Retinal pigment epithelial cell (primary cell): ENCODE measurements around the gene PTCRA.
"Not testable (repeated sequence)": the region's sequence is repeated elsewhere in the genome, so short reads cannot be mapped to it uniquely, and the experiment has no call there.

Experiments
- DNase-seq: peaks from one replicate; pipeline ENCODE4 v3.0.0-alpha.2; 2010; ENCODE audit warnings: low read depth
- H3K4me3 ChIP-seq: 2 replicates; pipeline ENCODE4 v1.5.1; 2011; ENCODE audit warnings: mild to moderate bottlenecking, low read length, control low read depth, moderate library complexity
- TF ChIP-seq, protein P1 (sequence below): conservative IDR thresholded peaks from 2 replicates; pipeline ENCODE4 v1.5.1; 2011; ENCODE audit warnings: low read depth, low read length, control low read depth, inconsistent platforms

The PTCRA gene, protein sequence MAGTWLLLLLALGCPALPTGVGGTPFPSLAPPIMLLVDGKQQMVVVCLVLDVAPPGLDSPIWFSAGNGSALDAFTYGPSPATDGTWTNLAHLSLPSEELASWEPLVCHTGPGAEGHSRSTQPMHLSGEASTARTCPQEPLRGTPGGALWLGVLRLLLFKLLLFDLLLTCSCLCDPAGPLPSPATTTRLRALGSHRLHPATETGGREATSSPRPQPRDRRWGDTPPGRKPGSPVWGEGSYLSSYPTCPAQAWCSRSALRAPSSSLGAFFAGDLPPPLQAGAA

DNA sequence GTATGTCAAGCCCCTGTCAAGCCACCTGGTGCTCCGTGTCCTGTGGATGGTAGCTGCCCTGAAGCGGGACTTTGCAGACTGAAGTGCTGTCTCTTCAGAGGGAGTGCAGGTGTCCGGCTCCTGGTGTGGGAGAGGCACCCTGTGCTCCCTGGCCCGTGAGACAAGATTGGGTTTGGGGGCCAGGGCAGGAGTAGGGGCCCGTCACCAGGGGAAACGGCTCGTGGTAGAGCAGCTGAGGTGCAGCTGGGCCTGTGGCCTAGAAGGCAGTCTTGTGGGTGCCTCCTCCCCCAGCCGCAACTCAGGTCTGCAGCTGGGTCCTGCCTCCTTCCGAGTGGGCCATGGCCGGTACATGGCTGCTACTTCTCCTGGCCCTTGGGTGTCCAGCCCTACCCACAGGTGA is at the start of gene PTCRA:
Gene PTCRA (plus strand): TSS at position 322 of the 400 bp plus-strand sequence. CDS start 17 bp downstream, at position 339.
- TF ChIP-seq, protein P1, sequence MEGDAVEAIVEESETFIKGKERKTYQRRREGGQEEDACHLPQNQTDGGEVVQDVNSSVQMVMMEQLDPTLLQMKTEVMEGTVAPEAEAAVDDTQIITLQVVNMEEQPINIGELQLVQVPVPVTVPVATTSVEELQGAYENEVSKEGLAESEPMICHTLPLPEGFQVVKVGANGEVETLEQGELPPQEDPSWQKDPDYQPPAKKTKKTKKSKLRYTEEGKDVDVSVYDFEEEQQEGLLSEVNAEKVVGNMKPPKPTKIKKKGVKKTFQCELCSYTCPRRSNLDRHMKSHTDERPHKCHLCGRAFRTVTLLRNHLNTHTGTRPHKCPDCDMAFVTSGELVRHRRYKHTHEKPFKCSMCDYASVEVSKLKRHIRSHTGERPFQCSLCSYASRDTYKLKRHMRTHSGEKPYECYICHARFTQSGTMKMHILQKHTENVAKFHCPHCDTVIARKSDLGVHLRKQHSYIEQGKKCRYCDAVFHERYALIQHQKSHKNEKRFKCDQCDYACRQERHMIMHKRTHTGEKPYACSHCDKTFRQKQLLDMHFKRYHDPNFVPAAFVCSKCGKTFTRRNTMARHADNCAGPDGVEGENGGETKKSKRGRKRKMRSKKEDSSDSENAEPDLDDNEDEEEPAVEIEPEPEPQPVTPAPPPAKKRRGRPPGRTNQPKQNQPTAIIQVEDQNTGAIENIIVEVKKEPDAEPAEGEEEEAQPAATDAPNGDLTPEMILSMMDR, result no peak
- no peak for DNase-seq

DNA sequence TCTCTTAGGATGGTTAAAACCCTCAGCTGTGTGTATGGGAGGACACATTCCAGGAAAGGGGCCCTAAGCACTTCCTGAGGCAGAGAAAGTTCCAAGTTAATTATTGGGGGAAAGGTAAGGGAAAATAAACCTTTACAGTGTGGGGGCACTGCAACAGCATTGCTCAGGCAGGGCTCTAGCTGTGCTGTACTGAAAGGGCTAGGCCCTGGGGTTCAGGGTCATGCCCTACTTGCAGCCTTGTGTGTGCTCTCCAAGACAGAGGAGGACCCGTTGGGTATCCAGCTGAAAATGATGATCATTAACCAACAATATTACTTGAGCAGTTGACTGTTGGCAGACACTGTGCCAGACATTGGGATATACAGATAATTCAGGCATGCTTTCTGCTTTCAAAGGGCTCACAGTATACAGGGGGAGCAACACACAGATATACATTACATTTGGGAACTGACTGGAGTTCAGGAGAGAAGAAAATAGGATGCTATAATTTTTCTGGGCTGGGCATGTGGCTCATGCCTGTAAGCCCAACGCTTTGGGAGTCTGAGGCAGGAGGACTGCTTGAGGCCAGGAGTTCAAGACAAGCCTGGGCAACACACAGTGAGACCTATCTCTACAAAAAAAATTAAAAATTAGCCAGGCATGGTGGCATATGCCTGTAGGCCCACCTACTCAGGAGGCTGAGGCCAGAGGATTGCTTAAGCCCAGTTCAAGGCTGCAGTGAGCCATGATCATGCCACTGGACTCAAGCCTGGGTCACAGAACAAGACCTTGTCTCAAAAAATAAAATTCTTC is 45.5 kb upstream of the PTCRA start:
- no peak overlapping the region for H3K4me3 ChIP-seq
- TF ChIP-seq, protein P1, result no peak
- no peak for DNase-seq

More for the DNA sequence above, at the start of gene PTCRA:
- H3K4me3 ChIP-seq, result no peak within 1 kb of the TSS

DNA sequence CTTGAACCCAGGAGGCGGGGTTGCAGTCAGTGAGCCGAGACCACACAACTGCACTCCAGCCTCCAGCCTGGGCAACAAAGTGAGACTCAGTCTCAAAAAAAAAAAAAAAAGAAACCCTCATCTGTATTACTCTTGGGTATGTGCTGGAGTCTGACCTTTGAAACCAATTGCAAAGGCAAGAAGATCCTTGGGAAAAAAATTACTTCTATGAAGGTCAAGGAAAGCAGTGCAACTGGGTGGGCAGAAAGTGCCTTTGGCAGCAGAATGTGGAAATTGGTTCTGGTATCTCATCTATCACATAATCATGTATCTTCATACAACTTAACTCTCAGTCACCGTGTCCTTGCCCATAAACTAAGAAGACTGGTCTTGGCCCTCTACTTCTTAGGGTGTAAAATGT is 44.1 kb upstream of the PTCRA start:
- TF ChIP-seq, protein P1, result no peak
- DNase-seq, result no peak
- no peak overlapping the region for H3K4me3 ChIP-seq

DNA sequence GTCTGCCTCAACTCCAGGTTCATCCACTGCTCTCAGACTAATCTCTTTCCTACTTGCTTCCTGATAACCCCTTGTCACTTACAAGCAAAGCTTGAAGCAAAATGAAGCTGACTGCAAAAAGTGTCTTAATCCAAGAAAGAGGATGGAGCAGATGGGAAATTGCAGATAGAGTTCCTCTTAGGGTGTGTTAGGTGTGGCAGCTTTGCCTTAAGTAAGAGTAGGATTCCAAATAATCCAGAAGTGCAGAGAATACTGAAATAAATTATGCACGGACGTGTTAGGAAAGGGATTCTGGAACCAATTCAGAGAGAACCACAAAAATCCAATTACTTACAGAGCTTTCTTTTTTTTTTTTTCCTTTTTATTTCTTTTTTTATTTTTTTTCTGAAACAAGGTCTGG is 42.5 kb upstream of the PTCRA start:
- TF ChIP-seq, protein P1, result no peak
- no peak for DNase-seq
- H3K4me3 ChIP-seq, result no peak overlapping the region

DNA sequence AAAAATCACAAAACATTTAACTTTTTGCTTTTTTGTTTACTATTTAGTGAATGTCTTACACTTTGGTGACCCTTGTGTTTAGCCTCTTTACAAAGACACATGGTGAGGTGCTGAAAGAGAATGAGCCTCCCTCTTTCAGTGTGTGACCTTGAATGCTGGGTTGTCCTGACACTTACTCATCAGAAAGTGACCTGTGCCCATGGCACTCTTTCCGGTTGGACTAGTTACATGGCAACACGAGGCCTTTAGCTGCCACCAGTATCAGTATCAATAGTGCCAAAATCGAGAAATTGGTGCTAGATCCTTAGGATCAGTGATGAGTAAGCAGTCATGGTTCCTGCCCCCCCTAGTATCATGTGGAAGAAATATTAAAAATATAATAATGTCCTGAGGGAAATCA is 38.2 kb upstream of the PTCRA start:
- TF ChIP-seq, protein P1, result no peak
- H3K4me3 ChIP-seq, result no peak overlapping the region
- DNase-seq, result no peak

DNA sequence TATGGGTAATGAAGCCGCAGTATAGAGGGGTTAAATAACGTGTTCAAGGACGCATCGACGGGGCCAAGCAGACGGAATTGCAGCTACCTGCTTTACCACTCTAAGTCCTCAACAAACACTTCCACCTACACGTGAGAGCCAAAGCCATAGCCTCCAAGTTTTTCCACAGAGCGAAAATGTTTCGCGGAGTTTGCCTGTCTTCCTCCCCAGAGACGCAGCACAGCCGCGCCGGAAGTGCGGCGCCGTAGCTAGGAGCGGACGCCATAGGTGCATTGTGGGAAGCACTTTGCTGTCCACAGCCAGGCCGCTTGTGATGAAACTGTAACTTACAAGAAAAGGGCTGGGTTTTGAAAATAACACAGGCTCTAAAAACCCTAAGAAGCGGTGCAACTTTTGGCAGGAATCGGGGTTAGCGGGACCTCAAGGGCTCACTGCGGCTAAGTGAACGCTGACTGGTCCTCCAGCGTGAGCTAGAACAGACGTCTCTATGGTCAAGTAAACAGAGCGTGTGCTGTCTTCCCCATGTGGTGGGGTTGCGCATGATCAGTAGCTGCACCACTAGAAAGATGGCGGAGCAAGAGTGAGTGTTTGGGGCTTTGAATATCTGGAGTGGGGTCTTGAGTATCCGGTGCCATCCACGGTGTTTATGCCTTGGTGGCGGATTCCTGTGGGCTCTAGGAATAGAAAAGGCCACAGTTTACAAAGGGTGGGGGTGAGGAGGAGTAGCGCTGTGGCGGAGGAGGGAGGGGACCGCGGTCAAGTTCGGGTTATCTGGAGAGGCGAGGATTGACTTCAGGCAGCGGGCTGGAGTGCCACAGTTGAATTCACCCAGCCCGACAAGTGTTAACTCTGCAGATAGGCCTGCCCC is 36.2 kb upstream of the PTCRA start, which contains the start of gene RPL7L1:
Gene RPL7L1 (plus strand): TSS at position 245 of the 868 bp plus-strand sequence. CDS start 295 bp downstream, at position 540.
- peak; percentile 71 for DNase-seq
- TF ChIP-seq, protein P1, result no peak
- H3K4me3 ChIP-seq, result peak within 1 kb of the TSS; percentile 94

DNA sequence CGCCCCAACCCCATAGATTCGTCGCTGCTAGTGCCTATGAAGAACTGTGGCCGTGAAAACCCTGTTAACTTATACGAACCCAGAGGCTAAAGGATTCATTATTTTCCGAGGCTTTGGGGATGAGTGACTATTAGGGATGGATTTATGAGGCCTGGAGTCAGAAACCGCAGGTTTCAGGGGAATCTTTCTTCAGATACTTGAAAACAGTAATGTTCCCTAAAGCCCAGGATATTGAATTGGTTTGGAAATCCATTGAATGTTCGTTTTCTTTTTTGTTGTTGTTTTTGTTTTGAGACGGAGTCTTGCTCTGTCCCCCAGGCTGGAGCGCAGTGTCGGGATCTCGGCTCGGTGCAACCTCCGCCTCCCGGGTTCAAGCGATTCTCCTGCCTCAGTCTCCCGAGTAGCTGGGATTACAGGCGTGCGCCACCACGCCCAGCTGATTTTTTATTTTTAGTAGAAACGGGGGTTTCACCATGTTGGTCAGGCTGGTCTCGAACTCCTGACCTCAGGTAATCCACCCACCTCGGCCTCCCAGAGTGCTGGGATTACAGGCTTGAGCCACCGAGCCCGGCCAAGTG is 35.5 kb upstream of the PTCRA start:
- DNase-seq, result not testable (repeated sequence)
- peak overlapping the region; percentile 94 for H3K4me3 ChIP-seq

DNA sequence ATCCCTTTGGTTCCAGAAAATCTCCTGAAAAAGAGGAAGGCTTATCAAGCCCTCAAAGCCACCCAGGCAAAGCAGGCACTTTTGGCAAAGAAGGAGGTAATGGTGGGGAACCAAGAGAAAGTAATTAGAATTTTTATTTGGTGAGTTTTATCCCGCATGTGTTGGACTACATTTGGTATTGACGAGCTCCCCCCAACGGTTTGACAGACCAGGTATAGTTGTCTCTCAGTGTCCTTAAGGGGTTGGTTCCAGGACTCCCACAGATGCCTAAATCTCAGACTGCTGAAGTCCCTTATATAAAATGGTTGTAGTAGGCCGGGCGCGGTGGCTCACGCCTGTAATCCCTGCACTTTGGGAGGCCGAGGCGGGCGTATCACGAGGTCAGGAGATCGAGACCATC is 35.0 kb upstream of the PTCRA start:
- DNase-seq, result not testable (repeated sequence)
- H3K4me3 ChIP-seq, result peak overlapping the region; percentile 94
